K562 (cell line): ENCODE data around the gene DCAF11. TPM values are rescaled to one million over a fixed set of nuclear protein-coding genes. Genes with fewer than 3 reads are reported as not detected.

Experiments used
- ESRRB ChIP-seq: fragments of 250-450 bp; sonication (Bioruptor Pico); IDR thresholded peaks from 2 replicates; pipeline ENCODE4 v1.5.0; 2020; ENCODE audit warnings: mild to moderate bottlenecking, moderate library complexity, borderline replicate concordance
- KLF10 ChIP-seq: fragments of 250-450 bp; sonication (Bioruptor Pico); IDR thresholded peaks from 2 replicates; pipeline ENCODE4 v1.6.1; 2021; ENCODE audit warnings: matching md5 sums
- MYC ChIP-seq, 2 experiments: fragments of 250-450 bp in 1 of 2; sonication (Bioruptor Pico) in 1 of 2; IDR thresholded peaks; 2 replicates each; pipeline versions ENCODE4 v1.5.1 to v1.6.1; 2012 to 2021; ENCODE audit warnings: low read depth in 2 of 2, borderline replicate concordance in 1 of 2, improper control_type of control experiment in 1 of 2, low read length in 1 of 2, mild to moderate bottlenecking in 1 of 2, moderate library complexity in 1 of 2
- SMARCA4 ChIP-seq: fragments of 450-650 bp; IDR thresholded peaks from 2 replicates; pipeline ENCODE4 v1.6.1; 2016
- SREBF2 ChIP-seq: sonication (generic); formaldehyde crosslinking; IDR thresholded peaks from 2 replicates; pipeline ENCODE4 v1.4.0; 2020; ENCODE audit warnings: mild to moderate bottlenecking, missing genetic modification reagents
- TAF7 ChIP-seq: fragments of 450-650 bp; IDR thresholded peaks from 2 replicates; pipeline ENCODE4 v1.6.1; 2016; ENCODE audit warnings: missing genetic modification characterization, missing compliant biosample characterization
- ZNF57 ChIP-seq: fragments of 450-650 bp; formaldehyde crosslinking; IDR thresholded peaks from 2 replicates; pipeline ENCODE4 v1.4.0; 2020; ENCODE audit warnings: mild to moderate bottlenecking, moderate library complexity
- ZNF79 ChIP-seq: fragments of 250-450 bp; sonication (Bioruptor Pico); IDR thresholded peaks from 2 replicates; pipeline ENCODE4 v1.4.0; 2020; ENCODE audit warnings: low read depth, mild to moderate bottlenecking, moderate library complexity
- polyA plus RNA-seq, 8 experiments: library from polyadenylated mRNA; depleted of rRNA in 4 of 8; stranded (reverse) in 5 of 8; unstranded in 3 of 8; fragments of >200 nt; fragmentation: Nextera tagmentation in 2 of 8; fragmentation: Illumina TruSeq in 1 of 8; extraction: Ambion mirVana in 2 of 8; extraction: Trizol in 1 of 8; gene quantifications; 2 replicates each; pipeline versions ENCODE4 v1.2.1 to v1.2.3, GENCODE V29; 2011 to 2014; ENCODE audit warnings: inconsistent platforms in 1 of 8, missing spikeins in 1 of 8
- total RNA-seq, 7 experiments: library from RNA; depleted of rRNA in 6 of 7; stranded (reverse); fragments of >200 nt in 6 of 7; fragmentation: Illumina TruSeq in 2 of 7; extraction: Trizol in 2 of 7; gene quantifications; 2 replicates each; pipeline versions ENCODE4 v1.2.1 to v1.2.3, GENCODE V29; 2011 to 2021; ENCODE audit warnings: low replicate concordance in 1 of 7
- TF ChIP-seq, protein P1 (sequence below): fragments of 150-350 bp; conservative IDR thresholded peaks from 2 replicates; pipeline ENCODE4 v1.6.1; 2014; ENCODE audit warnings: low read length
- TF ChIP-seq, protein P2 (sequence below): fragments of 450-650 bp; IDR thresholded peaks from 2 replicates; pipeline ENCODE4 v1.6.1; 2016; ENCODE audit warnings: borderline replicate concordance
- TF ChIP-seq, protein P3 (sequence below): sonication (generic); formaldehyde crosslinking; IDR thresholded peaks from 2 replicates; pipeline ENCODE4 v1.4.0; 2020; ENCODE audit warnings: mild to moderate bottlenecking, missing genetic modification reagents
- TF ChIP-seq, protein P4 (sequence below): fragments of 450-650 bp; IDR thresholded peaks from 2 replicates; pipeline ENCODE4 v1.6.1; 2016; ENCODE audit warnings: mild to moderate bottlenecking
- TF ChIP-seq, protein P5 (sequence below), 2 experiments: IDR thresholded peaks; 2 replicates each; pipeline ENCODE4 v1.6.1; 2011; ENCODE audit warnings: borderline replicate concordance in 1 of 2, control low read depth in 1 of 2, low read depth in 1 of 2, low read length in 1 of 2, mild to moderate bottlenecking in 1 of 2, mixed read lengths in 1 of 2, moderate library complexity in 1 of 2; ENCODE audit not compliant: insufficient read depth in 1 of 2, insufficient read length in 1 of 2, poor library complexity in 1 of 2, severe bottlenecking in 1 of 2; ENCODE audit errors: extremely low read depth in 1 of 2

DCAF11 gene
- total and polyA plus RNA-seq, 9 of the 15 experiments (the other 6 are each of a cell fraction or from before 2014, with no cell fraction given) = 8.5 to 46.2 (median 36.4) TPM

DNA sequence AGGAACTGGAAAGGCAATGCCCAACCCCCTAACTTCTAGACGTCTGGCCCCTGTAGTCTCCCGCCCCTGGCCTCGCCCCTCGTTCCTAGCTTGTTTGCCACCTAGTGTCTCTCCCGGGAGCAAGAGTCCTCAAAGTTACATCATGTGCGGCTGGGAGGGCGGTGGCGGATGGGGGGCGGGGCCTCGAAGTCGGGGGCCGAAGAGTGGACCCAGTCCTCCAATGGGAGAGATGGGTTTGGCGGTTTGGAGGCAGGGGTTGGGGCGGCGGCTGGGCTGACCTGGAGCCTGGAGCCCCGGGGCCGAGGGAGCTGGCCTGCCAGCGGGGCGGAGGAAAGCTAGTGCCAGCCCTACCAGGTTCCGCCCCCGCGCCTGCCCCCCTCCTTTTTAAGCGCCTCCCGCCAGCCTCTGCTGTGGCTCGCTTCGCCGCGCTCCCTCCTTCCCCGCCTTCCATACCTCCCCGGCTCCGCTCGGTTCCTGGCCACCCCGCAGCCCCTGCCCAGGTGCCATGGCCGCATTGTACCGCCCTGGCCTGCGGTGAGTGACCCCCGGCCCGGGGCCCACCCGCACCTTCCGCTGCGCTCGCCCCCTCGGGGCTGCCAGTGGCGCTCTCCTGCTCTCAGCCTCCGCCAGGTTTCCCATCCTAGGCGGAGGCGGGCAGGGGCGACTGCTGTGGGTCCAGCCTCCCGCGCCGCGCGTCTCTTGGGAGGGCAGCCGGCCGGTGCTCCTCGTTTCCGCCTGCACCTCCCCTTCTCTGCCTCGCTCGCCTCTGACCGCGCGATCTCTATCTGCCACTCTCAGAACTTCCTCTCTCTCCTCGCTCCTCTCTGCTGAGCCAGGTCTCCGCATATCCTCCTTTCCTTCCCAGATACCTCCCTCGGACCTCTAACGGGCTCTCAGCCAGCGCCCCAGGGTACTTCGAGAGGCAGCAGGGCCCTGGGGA, 20.4 kb upstream of the DCAF11 start, which contains the start of gene PCK2 (continued):
- TF ChIP-seq, protein P1, sequence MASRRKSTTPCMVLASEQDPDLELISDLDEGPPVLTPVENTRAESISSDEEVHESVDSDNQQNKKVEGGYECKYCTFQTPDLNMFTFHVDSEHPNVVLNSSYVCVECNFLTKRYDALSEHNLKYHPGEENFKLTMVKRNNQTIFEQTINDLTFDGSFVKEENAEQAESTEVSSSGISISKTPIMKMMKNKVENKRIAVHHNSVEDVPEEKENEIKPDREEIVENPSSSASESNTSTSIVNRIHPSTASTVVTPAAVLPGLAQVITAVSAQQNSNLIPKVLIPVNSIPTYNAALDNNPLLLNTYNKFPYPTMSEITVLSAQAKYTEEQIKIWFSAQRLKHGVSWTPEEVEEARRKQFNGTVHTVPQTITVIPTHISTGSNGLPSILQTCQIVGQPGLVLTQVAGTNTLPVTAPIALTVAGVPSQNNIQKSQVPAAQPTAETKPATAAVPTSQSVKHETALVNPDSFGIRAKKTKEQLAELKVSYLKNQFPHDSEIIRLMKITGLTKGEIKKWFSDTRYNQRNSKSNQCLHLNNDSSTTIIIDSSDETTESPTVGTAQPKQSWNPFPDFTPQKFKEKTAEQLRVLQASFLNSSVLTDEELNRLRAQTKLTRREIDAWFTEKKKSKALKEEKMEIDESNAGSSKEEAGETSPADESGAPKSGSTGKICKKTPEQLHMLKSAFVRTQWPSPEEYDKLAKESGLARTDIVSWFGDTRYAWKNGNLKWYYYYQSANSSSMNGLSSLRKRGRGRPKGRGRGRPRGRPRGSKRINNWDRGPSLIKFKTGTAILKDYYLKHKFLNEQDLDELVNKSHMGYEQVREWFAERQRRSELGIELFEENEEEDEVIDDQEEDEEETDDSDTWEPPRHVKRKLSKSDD = no peak
- TF ChIP-seq MYC (IDR thresholded peaks at IDR 0.05; ENCODE audit: low read depth, low read length) = peak; percentile 88
- peak; percentile 77; the same call in 1 of the 2 replicates for TF ChIP-seq MYC (CRISPR knock-in tag; IDR thresholded peaks at IDR 0.05; ENCODE audit: borderline replicate concordance, low read depth)
- no peak for TF ChIP-seq ZNF79
- TF ChIP-seq ESRRB (CRISPR knock-in tag) = no peak
- TF ChIP-seq KLF10 = no peak
- TF ChIP-seq, protein P2, sequence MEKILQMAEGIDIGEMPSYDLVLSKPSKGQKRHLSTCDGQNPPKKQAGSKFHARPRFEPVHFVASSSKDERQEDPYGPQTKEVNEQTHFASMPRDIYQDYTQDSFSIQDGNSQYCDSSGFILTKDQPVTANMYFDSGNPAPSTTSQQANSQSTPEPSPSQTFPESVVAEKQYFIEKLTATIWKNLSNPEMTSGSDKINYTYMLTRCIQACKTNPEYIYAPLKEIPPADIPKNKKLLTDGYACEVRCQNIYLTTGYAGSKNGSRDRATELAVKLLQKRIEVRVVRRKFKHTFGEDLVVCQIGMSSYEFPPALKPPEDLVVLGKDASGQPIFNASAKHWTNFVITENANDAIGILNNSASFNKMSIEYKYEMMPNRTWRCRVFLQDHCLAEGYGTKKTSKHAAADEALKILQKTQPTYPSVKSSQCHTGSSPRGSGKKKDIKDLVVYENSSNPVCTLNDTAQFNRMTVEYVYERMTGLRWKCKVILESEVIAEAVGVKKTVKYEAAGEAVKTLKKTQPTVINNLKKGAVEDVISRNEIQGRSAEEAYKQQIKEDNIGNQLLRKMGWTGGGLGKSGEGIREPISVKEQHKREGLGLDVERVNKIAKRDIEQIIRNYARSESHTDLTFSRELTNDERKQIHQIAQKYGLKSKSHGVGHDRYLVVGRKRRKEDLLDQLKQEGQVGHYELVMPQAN = 0 out of 2 replicates have a peak, but pooled peaks have one; percentile 39
- TF ChIP-seq, protein P3, sequence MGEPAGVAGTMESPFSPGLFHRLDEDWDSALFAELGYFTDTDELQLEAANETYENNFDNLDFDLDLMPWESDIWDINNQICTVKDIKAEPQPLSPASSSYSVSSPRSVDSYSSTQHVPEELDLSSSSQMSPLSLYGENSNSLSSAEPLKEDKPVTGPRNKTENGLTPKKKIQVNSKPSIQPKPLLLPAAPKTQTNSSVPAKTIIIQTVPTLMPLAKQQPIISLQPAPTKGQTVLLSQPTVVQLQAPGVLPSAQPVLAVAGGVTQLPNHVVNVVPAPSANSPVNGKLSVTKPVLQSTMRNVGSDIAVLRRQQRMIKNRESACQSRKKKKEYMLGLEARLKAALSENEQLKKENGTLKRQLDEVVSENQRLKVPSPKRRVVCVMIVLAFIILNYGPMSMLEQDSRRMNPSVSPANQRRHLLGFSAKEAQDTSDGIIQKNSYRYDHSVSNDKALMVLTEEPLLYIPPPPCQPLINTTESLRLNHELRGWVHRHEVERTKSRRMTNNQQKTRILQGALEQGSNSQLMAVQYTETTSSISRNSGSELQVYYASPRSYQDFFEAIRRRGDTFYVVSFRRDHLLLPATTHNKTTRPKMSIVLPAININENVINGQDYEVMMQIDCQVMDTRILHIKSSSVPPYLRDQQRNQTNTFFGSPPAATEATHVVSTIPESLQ = peak; percentile 53; the same call in 1 of the 2 replicates
- TF ChIP-seq, protein P4, sequence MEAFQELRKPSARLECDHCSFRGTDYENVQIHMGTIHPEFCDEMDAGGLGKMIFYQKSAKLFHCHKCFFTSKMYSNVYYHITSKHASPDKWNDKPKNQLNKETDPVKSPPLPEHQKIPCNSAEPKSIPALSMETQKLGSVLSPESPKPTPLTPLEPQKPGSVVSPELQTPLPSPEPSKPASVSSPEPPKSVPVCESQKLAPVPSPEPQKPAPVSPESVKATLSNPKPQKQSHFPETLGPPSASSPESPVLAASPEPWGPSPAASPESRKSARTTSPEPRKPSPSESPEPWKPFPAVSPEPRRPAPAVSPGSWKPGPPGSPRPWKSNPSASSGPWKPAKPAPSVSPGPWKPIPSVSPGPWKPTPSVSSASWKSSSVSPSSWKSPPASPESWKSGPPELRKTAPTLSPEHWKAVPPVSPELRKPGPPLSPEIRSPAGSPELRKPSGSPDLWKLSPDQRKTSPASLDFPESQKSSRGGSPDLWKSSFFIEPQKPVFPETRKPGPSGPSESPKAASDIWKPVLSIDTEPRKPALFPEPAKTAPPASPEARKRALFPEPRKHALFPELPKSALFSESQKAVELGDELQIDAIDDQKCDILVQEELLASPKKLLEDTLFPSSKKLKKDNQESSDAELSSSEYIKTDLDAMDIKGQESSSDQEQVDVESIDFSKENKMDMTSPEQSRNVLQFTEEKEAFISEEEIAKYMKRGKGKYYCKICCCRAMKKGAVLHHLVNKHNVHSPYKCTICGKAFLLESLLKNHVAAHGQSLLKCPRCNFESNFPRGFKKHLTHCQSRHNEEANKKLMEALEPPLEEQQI = no peak
- peak; percentile 66; the same call in 1 of the 2 replicates for TF ChIP-seq TAF7 (tag)
- TF ChIP-seq SREBF2 (CRISPR knock-in tag) = no peak
- TF ChIP-seq, protein P5, sequence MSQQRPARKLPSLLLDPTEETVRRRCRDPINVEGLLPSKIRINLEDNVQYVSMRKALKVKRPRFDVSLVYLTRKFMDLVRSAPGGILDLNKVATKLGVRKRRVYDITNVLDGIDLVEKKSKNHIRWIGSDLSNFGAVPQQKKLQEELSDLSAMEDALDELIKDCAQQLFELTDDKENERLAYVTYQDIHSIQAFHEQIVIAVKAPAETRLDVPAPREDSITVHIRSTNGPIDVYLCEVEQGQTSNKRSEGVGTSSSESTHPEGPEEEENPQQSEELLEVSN (IDR thresholded peaks at IDR 0.05; ENCODE audit: borderline replicate concordance in 1 of 2, extremely low read depth in 1 of 2, insufficient read depth in 1 of 2, insufficient read length in 1 of 2, low read depth in 1 of 2, low read length in 1 of 2, poor library complexity in 1 of 2, severe bottlenecking in 1 of 2) = peak; percentile 53 to 57
- TF ChIP-seq SMARCA4 = peak; percentile 52; the same call in 1 of the 2 replicates
- TF ChIP-seq ZNF57 = no peak
